ENCODE results near the gene ZNF665. TPM values are rescaled to one million over a fixed set of nuclear protein-coding genes. Genes with fewer than 3 reads are reported as not detected.

ZNF665 gene
- total RNA-seq, 1 donor from 2014 or later: 3.3 TPM

GRCh38 chr19:53156850-53157249, 36.3 kb downstream of the ZNF665 start:
- Mint-ChIP-seq H3K27ac (ENCODE audit: unreplicated experiment) (no peak overlapping the region), H3K36me3 (ENCODE audit: low read depth) (peaks cover 21% of the 10 kb centered on the region), H3K4me1 (ENCODE audit: low read depth) (peaks cover 17% of the 10 kb centered on the region), H3K4me3 (ENCODE audit: unreplicated experiment) (peak overlapping the region; percentile 78), H3K27me3 (ENCODE audit: low read depth) (no peaks in the 10 kb centered on the region), H3K9me3 (ENCODE audit: low read depth) (peaks cover 28% of the 10 kb centered on the region)
- no peak for DNase-seq (ENCODE audit: low spot score)
- no peak for TF ChIP-seq CTCF (IDR thresholded peaks at IDR 0.05)

- Mint-ChIP-seq H3K36me3 (ENCODE audit: low read depth) (peaks cover 74% of the 10 kb centered on the region), H3K27me3 (ENCODE audit: low read depth) (no peaks in the 10 kb centered on the region), H3K4me1 (ENCODE audit: low read depth) (no peaks in the 10 kb centered on the region), H3K4me3 (ENCODE audit: unreplicated experiment) (no peak overlapping the region), H3K9me3 (ENCODE audit: low read depth) (peaks cover 61% of the 10 kb centered on the region), H3K27ac (ENCODE audit: unreplicated experiment) (no peak overlapping the region)
- no peak for DNase-seq (ENCODE audit: low spot score)
- no peak for TF ChIP-seq CTCF (IDR thresholded peaks at IDR 0.05)
Measured at GRCh38 chr19:53147645-53148044, 45.5 kb downstream of the ZNF665 start.

- Mint-ChIP-seq H3K9me3 (ENCODE audit: low read depth) (peaks cover 68% of the 10 kb centered on the region), H3K27ac (ENCODE audit: unreplicated experiment) (no peak overlapping the region), H3K27me3 (ENCODE audit: low read depth) (no peaks in the 10 kb centered on the region), H3K4me3 (ENCODE audit: unreplicated experiment) (no peak overlapping the region), H3K4me1 (ENCODE audit: low read depth) (no peaks in the 10 kb centered on the region), H3K36me3 (ENCODE audit: low read depth) (peaks cover 57% of the 10 kb centered on the region)
- TF ChIP-seq CTCF (IDR thresholded peaks at IDR 0.05): no peak
- no peak for DNase-seq (ENCODE audit: low spot score)
Measured at GRCh38 chr19:53140351-53140750, 52.8 kb downstream of the ZNF665 start.

GRCh38 chr19:53136432-53136831, 56.7 kb downstream of the ZNF665 start:
- DNase-seq (ENCODE audit: low spot score): no peak
- Mint-ChIP-seq H3K36me3 (ENCODE audit: low read depth) (peaks cover 26% of the 10 kb centered on the region), H3K27ac (ENCODE audit: unreplicated experiment) (no peak overlapping the region), H3K4me1 (ENCODE audit: low read depth) (peaks cover 16% of the 10 kb centered on the region), H3K27me3 (ENCODE audit: low read depth) (no peaks in the 10 kb centered on the region), H3K4me3 (ENCODE audit: unreplicated experiment) (no peak overlapping the region), H3K9me3 (ENCODE audit: low read depth) (peaks cover 44% of the 10 kb centered on the region)
- TF ChIP-seq CTCF (IDR thresholded peaks at IDR 0.05): no peak

- Mint-ChIP-seq H3K36me3 (ENCODE audit: low read depth) (peaks cover 8% of the 10 kb centered on the region), H3K27me3 (ENCODE audit: low read depth) (no peaks in the 10 kb centered on the region), H3K27ac (ENCODE audit: unreplicated experiment) (peak within 1 kb of the TSS; percentile 69), H3K9me3 (ENCODE audit: low read depth) (peaks cover 21% of the 10 kb centered on the region), H3K4me1 (ENCODE audit: low read depth) (peaks cover 22% of the 10 kb centered on the region), H3K4me3 (ENCODE audit: unreplicated experiment) (peak within 1 kb of the TSS; percentile 80)
- DNase-seq (ENCODE audit: low spot score): no peak
- TF ChIP-seq CTCF (IDR thresholded peaks at IDR 0.05): peak; percentile 5
Measured at GRCh38 chr19:53132141-53132991, 60.8 kb downstream of the ZNF665 start, which contains the start of gene ZNF415. ZNF415 (minus strand) TSS chr19:53132910; CDS start chr19:53122676, 10,234 bp downstream.

All from chondrocyte (in vitro differentiated cells).